Measurements from ENCODE around the gene NCK1. TPM values are rescaled to one million over a fixed set of nuclear protein-coding genes. Genes with fewer than 3 reads are reported as not detected.

The NCK1 gene
- total and polyA plus RNA-seq, 2 donors: 45.2 to 70.2 TPM

DNA sequence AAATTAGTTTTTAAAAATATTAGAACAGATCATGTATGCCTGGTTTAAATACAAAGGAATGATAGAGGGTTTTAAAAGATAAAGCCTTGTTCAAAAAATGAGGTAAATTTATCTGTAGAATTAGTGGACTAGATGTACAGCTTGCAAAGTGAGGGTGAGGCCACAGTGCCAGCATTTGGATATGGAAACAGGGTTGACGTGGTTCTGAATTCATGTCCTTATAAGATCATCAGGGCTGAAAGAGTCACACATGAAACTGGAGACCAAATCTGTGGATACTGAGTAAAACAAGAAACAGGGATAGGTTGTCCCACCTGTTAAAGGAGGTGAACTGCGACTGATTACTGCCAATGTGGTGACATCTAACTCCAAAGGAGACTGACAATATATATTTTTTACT, 46.3 kb downstream of the NCK1 start:
- no peaks in the 10 kb centered on the region for H3K27me3 ChIP-seq (ENCODE audit: control insufficient read depth in 2 of 2, insufficient read depth in 1 of 2, low read length in 1 of 2)
- H3K4me3 ChIP-seq (ENCODE audit: low read length in 2 of 2): no peak overlapping the region
- H3K4me1 ChIP-seq (ENCODE audit: control insufficient read depth in 2 of 2, insufficient read depth in 2 of 2, low read length in 2 of 2): peaks cover 11 to 25% of the 10 kb centered on the region in 2 donors
- DNase-seq (ENCODE audit: low read depth in 6 of 9, low spot score in 9 of 9): no peak
- peaks cover 0 to 4% of the 10 kb centered on the region in 2 donors for H3K36me3 ChIP-seq (ENCODE audit: control insufficient read depth in 2 of 2, insufficient read depth in 2 of 2, low read length in 1 of 2)
- H3K27ac ChIP-seq (ENCODE audit: low read depth in 1 of 2, low read length in 1 of 2): no peak overlapping the region
- H3K9me3 ChIP-seq (ENCODE audit: control insufficient read depth in 2 of 2, insufficient read depth in 1 of 2, low read length in 1 of 2): peaks cover 2 to 16% of the 10 kb centered on the region in 2 donors
- 100% methylated on average over 2 of the region's 2 CpGs for WGBS

DNA sequence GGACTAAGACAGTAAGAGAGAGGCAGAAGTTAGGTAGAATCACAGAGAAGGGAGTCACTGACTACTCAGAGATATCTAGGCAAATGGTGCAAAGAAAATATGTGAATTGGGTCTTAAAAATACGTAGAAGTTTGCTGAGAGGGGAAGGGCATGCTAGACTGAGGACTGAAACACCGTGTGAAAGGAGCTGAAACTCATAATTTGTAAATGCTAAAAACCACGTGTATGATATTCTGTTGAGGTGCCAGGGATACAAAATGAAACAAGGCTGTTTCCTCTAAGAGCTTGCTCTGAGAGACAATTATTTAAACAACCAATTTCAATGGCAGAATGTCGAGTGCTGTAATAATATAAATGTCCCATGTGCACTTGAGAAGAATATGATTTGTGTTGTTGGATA, 47.2 kb downstream of the NCK1 start:
- Histone ChIP-seq H3K27me3 (ENCODE audit: control insufficient read depth in 2 of 2, insufficient read depth in 1 of 2, low read length in 1 of 2) (no peaks in the 10 kb centered on the region), H3K4me1 (ENCODE audit: control insufficient read depth in 2 of 2, insufficient read depth in 2 of 2, low read length in 2 of 2) (peaks cover 11 to 29% of the 10 kb centered on the region in 2 donors), H3K9me3 (ENCODE audit: control insufficient read depth in 2 of 2, insufficient read depth in 1 of 2, low read length in 1 of 2) (peaks cover 0 to 10% of the 10 kb centered on the region in 2 donors), H3K27ac (ENCODE audit: low read depth in 1 of 2, low read length in 1 of 2) (peak overlapping the region; percentile 1 to 67), H3K36me3 (ENCODE audit: control insufficient read depth in 2 of 2, insufficient read depth in 2 of 2, low read length in 1 of 2) (peaks cover 0 to 7% of the 10 kb centered on the region in 2 donors), H3K4me3 (ENCODE audit: low read length in 2 of 2) (no peak overlapping the region)
- 64% methylated on average over 4 of the region's 4 CpGs for WGBS
- DNase-seq (ENCODE audit: low read depth in 6 of 9, low spot score in 9 of 9): no peak

DNA sequence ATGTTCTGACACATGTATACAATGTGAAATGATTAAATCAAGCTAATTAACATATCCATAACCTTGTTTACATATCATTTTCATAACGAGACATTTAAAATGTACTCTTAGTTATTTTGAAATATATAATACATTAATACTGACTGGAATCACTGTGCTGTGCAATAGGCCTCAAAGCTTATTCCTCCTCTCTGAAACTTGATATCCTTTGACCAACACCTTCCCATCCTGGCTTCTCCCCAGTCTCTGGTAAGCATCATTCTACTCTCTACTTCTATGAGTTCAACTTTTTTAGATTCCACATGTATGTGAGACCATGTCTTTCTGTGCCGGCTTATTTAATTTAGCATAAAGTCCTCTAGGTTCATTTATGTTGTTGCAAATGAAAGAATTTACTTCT, 48.7 kb downstream of the NCK1 start:
- DNase-seq (ENCODE audit: low read depth in 6 of 9, low spot score in 9 of 9): no peak
- Histone ChIP-seq H3K4me3 (ENCODE audit: low read length in 2 of 2) (no peak overlapping the region), H3K36me3 (ENCODE audit: control insufficient read depth in 2 of 2, insufficient read depth in 2 of 2, low read length in 1 of 2) (peaks cover 4 to 7% of the 10 kb centered on the region in 2 donors), H3K4me1 (ENCODE audit: control insufficient read depth in 2 of 2, insufficient read depth in 2 of 2, low read length in 2 of 2) (peaks cover 10 to 29% of the 10 kb centered on the region in 2 donors), H3K27me3 (ENCODE audit: control insufficient read depth in 2 of 2, insufficient read depth in 1 of 2, low read length in 1 of 2) (no peaks in the 10 kb centered on the region), H3K27ac (ENCODE audit: low read depth in 1 of 2, low read length in 1 of 2) (no peak overlapping the region), H3K9me3 (ENCODE audit: control insufficient read depth in 2 of 2, insufficient read depth in 1 of 2, low read length in 1 of 2) (peaks cover 0 to 3% of the 10 kb centered on the region in 2 donors)
- 95% methylated on average over 2 of the region's 2 CpGs for WGBS

DNA sequence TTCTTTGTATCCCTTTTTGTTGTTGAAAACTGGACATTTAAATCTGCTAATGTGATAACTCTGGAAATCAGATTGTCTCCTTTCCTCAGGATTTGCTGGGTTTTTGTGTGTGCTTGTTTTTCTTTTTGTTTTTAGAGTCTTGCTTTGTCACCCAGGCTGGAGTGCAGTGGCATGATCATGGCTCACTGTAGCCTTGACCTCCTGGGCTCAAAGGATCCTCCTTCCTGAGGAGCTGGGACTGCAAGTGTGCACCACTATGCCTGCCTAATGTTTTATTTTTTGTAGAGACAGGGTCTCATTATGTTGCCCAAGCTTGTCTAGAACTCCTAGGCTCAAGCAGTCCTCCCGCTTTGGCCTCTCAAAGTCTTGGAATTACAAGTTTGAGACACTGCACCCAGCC, 51.2 kb downstream of the NCK1 start:
- no peaks in the 10 kb centered on the region for H3K27me3 ChIP-seq (ENCODE audit: control insufficient read depth in 2 of 2, insufficient read depth in 1 of 2, low read length in 1 of 2)
- peaks cover 5 to 16% of the 10 kb centered on the region in 2 donors for H3K4me1 ChIP-seq (ENCODE audit: control insufficient read depth in 2 of 2, insufficient read depth in 2 of 2, low read length in 2 of 2)
- H3K36me3 ChIP-seq (ENCODE audit: control insufficient read depth in 2 of 2, insufficient read depth in 2 of 2, low read length in 1 of 2): peaks cover 4 to 5% of the 10 kb centered on the region in 2 donors
- H3K4me3 ChIP-seq (ENCODE audit: low read length in 2 of 2): no peak overlapping the region
- H3K27ac ChIP-seq (ENCODE audit: low read depth in 1 of 2, low read length in 1 of 2): no peak overlapping the region
- 98% methylated on average over 1 of the region's 1 CpG for WGBS
- H3K9me3 ChIP-seq (ENCODE audit: control insufficient read depth in 2 of 2, insufficient read depth in 1 of 2, low read length in 1 of 2): no peaks in the 10 kb centered on the region
- no peak for DNase-seq (ENCODE audit: low read depth in 6 of 9, low spot score in 9 of 9)

DNA sequence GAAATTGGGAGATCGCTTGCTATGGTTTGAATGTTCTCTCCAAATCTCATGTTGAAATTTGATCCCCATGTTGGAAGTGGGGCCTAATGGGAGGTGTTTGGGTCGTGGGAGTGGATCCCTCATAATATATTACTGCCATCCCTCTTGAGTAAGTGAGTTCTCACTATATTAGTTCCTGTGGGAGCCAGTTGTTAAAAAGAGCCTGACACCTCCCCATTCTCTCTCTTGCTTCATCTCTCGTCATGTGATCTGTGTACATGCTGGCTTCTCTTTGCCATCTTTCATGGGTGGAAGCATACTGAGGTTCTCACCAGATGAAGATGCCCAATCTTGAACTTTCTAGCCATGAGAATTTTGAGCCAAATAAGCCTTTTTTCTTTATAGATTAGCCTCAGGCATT, 52.7 kb downstream of the NCK1 start:
- DNase-seq (ENCODE audit: low read depth in 6 of 9, low spot score in 9 of 9): no peak
- peaks cover 4 to 5% of the 10 kb centered on the region in 2 donors for H3K36me3 ChIP-seq (ENCODE audit: control insufficient read depth in 2 of 2, insufficient read depth in 2 of 2, low read length in 1 of 2)
- no peaks in the 10 kb centered on the region for H3K27me3 ChIP-seq (ENCODE audit: control insufficient read depth in 2 of 2, insufficient read depth in 1 of 2, low read length in 1 of 2)
- no peak overlapping the region for H3K27ac ChIP-seq (ENCODE audit: low read depth in 1 of 2, low read length in 1 of 2)
- peaks cover 5 to 13% of the 10 kb centered on the region in 2 donors for H3K4me1 ChIP-seq (ENCODE audit: control insufficient read depth in 2 of 2, insufficient read depth in 2 of 2, low read length in 2 of 2)
- no peaks in the 10 kb centered on the region for H3K9me3 ChIP-seq (ENCODE audit: control insufficient read depth in 2 of 2, insufficient read depth in 1 of 2, low read length in 1 of 2)
- no peak overlapping the region for H3K4me3 ChIP-seq (ENCODE audit: low read length in 2 of 2)
- 98% methylated on average over 3 of the region's 3 CpGs for WGBS

DNA sequence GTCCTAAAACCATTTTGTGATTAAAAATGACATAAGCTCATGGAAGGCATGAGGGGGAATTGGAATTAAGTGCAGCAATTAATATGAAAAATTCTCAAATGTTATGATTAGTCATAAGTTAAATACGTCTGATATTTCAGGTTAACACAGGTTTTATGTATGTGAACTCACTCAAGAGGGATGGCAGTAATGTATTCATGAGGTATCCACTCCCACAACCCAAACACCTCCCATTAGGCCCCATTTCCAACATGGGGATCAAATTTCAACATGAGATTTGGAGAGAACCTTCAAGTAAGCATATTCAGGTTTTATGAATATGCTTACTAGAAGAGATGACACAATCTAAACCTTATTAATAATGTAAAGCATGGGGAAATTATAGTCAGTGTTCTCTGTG, 54.2 kb downstream of the NCK1 start:
- Histone ChIP-seq H3K9me3 (ENCODE audit: control insufficient read depth in 2 of 2, insufficient read depth in 1 of 2, low read length in 1 of 2) (no peaks in the 10 kb centered on the region), H3K27me3 (ENCODE audit: control insufficient read depth in 2 of 2, insufficient read depth in 1 of 2, low read length in 1 of 2) (no peaks in the 10 kb centered on the region), H3K36me3 (ENCODE audit: control insufficient read depth in 2 of 2, insufficient read depth in 2 of 2, low read length in 1 of 2) (peaks cover 4 to 5% of the 10 kb centered on the region in 2 donors), H3K4me1 (ENCODE audit: control insufficient read depth in 2 of 2, insufficient read depth in 2 of 2, low read length in 2 of 2) (peaks cover 5 to 13% of the 10 kb centered on the region in 2 donors), H3K4me3 (ENCODE audit: low read length in 2 of 2) (no peak overlapping the region), H3K27ac (ENCODE audit: low read depth in 1 of 2, low read length in 1 of 2) (no peak overlapping the region)
- DNase-seq (ENCODE audit: low read depth in 6 of 9, low spot score in 9 of 9): no peak
- 96% methylated on average over 1 of the region's 1 CpG for WGBS

DNA sequence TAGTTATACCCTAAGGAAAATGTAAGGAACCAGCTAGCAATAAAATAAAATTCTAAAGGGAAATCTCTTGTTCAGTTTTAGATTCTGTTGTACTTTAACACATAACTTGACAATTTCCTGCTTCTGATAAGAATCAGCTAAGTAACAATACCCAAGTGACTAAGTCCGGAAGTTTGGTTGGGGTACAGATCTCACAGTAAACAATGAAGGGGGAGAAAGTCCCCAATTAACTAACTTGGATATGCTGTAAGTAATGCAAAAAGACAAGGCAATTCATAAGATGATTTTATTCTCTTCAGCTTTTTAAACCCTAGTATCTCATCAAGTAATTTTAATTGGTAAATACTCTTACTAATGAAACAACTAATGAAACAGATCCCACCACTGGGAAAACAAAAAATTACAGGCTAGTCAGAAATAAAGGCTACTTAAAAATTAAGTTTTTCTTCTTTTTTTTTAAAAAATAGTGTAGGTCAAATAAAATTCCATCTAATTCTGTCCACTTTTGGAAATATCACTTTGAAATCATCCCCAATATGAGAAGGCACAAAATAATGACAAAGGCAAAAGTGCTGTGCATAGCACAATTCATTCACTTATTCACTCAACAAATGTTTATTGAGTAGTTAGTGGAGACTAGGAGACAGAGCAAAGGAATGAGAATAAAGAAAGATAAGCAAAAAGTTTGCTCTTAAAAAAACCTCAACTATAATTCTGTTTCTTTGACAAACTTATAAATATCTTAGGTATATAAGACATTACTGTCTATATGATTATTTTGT, 58.0 kb downstream of the NCK1 start:
- H3K4me3 ChIP-seq (ENCODE audit: low read length in 2 of 2): no peak overlapping the region

DNA sequence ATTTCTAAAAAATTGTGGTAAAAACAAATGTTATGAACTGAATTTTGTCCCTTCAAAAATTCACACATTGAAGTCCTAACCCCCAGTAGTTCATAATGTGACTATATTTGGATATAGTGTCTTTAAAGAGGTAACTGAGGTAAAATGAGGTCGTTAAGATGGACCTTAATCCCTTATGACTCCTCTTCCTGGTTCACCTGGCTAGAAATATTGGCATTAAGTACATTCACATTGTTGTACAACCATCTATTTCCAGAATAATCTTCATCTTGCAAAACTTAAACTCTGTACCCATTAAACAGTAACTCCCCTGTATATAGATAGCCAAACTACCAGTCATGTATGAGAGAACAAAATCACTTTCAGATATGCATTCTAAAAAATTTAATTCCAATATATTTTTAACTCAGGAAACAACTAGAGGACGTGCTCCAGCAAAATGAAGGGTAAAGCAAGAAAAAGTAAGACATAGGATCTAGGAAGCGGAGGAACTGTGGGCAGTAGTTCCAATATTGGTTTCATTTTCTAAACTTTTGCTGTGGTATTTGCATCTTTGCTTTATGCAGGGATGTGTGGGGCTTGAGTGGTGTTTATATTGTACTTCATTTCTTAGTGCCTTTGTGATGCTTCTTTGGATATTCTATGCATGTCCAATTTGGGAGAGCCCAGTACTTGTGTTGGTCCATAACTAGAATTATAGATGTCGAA, 59.0 kb downstream of the NCK1 start:
- Histone ChIP-seq H3K27me3 (ENCODE audit: control insufficient read depth in 2 of 2, insufficient read depth in 1 of 2, low read length in 1 of 2) (no peaks in the 10 kb centered on the region), H3K9me3 (ENCODE audit: control insufficient read depth in 2 of 2, insufficient read depth in 1 of 2, low read length in 1 of 2) (no peaks in the 10 kb centered on the region), H3K27ac (ENCODE audit: low read depth in 1 of 2, low read length in 1 of 2) (no peak overlapping the region), H3K36me3 (ENCODE audit: control insufficient read depth in 2 of 2, insufficient read depth in 2 of 2, low read length in 1 of 2) (peaks cover 0 to under 1% of the 10 kb centered on the region in 2 donors), H3K4me3 (ENCODE audit: low read length in 2 of 2) (no peak overlapping the region), H3K4me1 (ENCODE audit: control insufficient read depth in 2 of 2, insufficient read depth in 2 of 2, low read length in 2 of 2) (peaks cover 3% of the 10 kb centered on the region in 2 donors)
- WGBS: 97% methylated on average over 4 of the region's 4 CpGs
- DNase-seq (ENCODE audit: low read depth in 6 of 9, low spot score in 9 of 9): no peak

More for the DNA sequence above, 58.0 kb downstream of the NCK1 start:
- Histone ChIP-seq H3K9me3 (ENCODE audit: control insufficient read depth in 2 of 2, insufficient read depth in 1 of 2, low read length in 1 of 2) (no peaks in the 10 kb centered on the region), H3K27me3 (ENCODE audit: control insufficient read depth in 2 of 2, insufficient read depth in 1 of 2, low read length in 1 of 2) (no peaks in the 10 kb centered on the region), H3K4me1 (ENCODE audit: control insufficient read depth in 2 of 2, insufficient read depth in 2 of 2, low read length in 2 of 2) (peaks cover 3% of the 10 kb centered on the region in 2 donors), H3K27ac (ENCODE audit: low read depth in 1 of 2, low read length in 1 of 2) (peak overlapping the region in 1 of 2 donors; percentile 85), H3K36me3 (ENCODE audit: control insufficient read depth in 2 of 2, insufficient read depth in 2 of 2, low read length in 1 of 2) (peaks cover 0 to 2% of the 10 kb centered on the region in 2 donors)
- 5% methylated on average over 1 of the region's 1 CpG for WGBS
- DNase-seq (ENCODE audit: low read depth in 6 of 9, low spot score in 9 of 9): peak; percentile 14 to 82 (median 50)

All from thymus (tissue), 11 donors.